Stimulated activated naive B cell treated with anti-CD40 and anti-IgM and Interleukin-4, amounts not matched to agents 10 μg/mL and 1 μg/mL and 100 μg/mL, for 72 hours (primary cell): ENCODE data around the gene ARHGAP18.
A peak's percentile ranks its signal among the peaks of the same experiment; 100 is the strongest.

Source experiments
- ATAC-seq, 2 donors: fragments of 150-1000 bp; cut with Tn5 transposase; replicated peaks; 2 replicates each; pipeline ENCODE4 v1.10.0; 2021; ENCODE audit warnings: moderate library complexity in 1 of 2
- DNase-seq: peaks from one replicate; pipeline ENCODE4 v3.0.0; 2021
- H3K27ac Mint-ChIP-seq: one replicate; pipeline ENCODE4 v1.8.0; 2022; ENCODE audit warnings: mild to moderate bottlenecking, mixed read lengths
- H3K27me3 Mint-ChIP-seq, 2 donors: one replicate each; pipeline ENCODE4 v1.8.0; 2022; ENCODE audit warnings: mixed read lengths in 2 of 2
- H3K36me3 Mint-ChIP-seq, 2 donors: one replicate each; pipeline ENCODE4 v1.8.0; 2022; ENCODE audit warnings: mixed read lengths in 2 of 2, mild to moderate bottlenecking in 1 of 2
- H3K4me1 Mint-ChIP-seq, 2 donors: one replicate each; pipeline ENCODE4 v1.8.0; 2022; ENCODE audit warnings: mixed read lengths in 2 of 2, mild to moderate bottlenecking in 1 of 2
- H3K4me3 Mint-ChIP-seq, 2 donors: one replicate each; pipeline ENCODE4 v1.8.0; 2022; ENCODE audit warnings: mild to moderate bottlenecking in 2 of 2, mixed read lengths in 2 of 2, moderate library complexity in 1 of 2
- H3K9me3 Mint-ChIP-seq, 2 donors: one replicate each; pipeline ENCODE4 v1.8.0; 2022; ENCODE audit warnings: mixed read lengths in 2 of 2, mild to moderate bottlenecking in 1 of 2

ARHGAP18 gene

GRCh38 chr6:129733290-129733689 is 23.3 kb upstream of the ARHGAP18 start:
- Mint-ChIP-seq H3K9me3 (no peaks in the 10 kb centered on the region), H3K4me1 (no peaks in the 10 kb centered on the region), H3K4me3 (no peak overlapping the region), H3K27me3 (no peaks in the 10 kb centered on the region), H3K36me3 (no peaks in the 10 kb centered on the region), H3K27ac (no peak overlapping the region)
- ATAC-seq (no peak), DNase-seq (no peak)

- Mint-ChIP-seq H3K27ac (no peak overlapping the region), H3K4me3 (no peak overlapping the region), H3K9me3 (no peaks in the 10 kb centered on the region), H3K36me3 (no peaks in the 10 kb centered on the region), H3K27me3 (no peaks in the 10 kb centered on the region), H3K4me1 (no peaks in the 10 kb centered on the region)
- DNase-seq (no peak), ATAC-seq (no peak)
Measured at GRCh38 chr6:129732542-129732941, 22.6 kb upstream of the ARHGAP18 start.

GRCh38 chr6:129732034-129732433 is 22.1 kb upstream of the ARHGAP18 start:
- no peak for ATAC-seq
- Mint-ChIP-seq H3K9me3 (no peaks in the 10 kb centered on the region), H3K27ac (no peak overlapping the region), H3K27me3 (no peaks in the 10 kb centered on the region), H3K36me3 (no peaks in the 10 kb centered on the region), H3K4me3 (no peak overlapping the region), H3K4me1 (no peaks in the 10 kb centered on the region)
- DNase-seq: no peak

DNA sequence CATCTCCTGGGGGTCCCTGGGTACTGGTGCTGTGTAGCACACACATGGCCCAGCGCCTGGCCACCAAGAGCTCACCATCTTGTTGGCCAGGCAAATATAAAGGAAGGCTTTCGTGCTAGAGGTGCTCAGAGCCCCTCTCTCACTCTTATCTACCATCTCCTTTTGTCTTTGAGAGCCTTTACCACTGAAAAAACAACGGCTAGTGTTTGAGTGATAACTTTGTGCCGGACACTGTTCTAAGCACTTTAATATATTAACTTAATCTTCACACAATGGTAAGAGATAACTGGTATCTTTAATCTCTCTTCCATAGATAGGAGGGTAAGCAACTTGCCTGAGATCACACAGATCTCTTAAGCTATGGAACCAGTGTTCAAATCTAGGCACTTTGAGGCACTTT is 21.5 kb upstream of the ARHGAP18 start:
- Mint-ChIP-seq H3K9me3 (no peaks in the 10 kb centered on the region), H3K27ac (no peak overlapping the region), H3K4me3 (no peak overlapping the region), H3K4me1 (no peaks in the 10 kb centered on the region), H3K36me3 (no peaks in the 10 kb centered on the region), H3K27me3 (no peaks in the 10 kb centered on the region)
- ATAC-seq (no peak), DNase-seq (no peak)

DNA sequence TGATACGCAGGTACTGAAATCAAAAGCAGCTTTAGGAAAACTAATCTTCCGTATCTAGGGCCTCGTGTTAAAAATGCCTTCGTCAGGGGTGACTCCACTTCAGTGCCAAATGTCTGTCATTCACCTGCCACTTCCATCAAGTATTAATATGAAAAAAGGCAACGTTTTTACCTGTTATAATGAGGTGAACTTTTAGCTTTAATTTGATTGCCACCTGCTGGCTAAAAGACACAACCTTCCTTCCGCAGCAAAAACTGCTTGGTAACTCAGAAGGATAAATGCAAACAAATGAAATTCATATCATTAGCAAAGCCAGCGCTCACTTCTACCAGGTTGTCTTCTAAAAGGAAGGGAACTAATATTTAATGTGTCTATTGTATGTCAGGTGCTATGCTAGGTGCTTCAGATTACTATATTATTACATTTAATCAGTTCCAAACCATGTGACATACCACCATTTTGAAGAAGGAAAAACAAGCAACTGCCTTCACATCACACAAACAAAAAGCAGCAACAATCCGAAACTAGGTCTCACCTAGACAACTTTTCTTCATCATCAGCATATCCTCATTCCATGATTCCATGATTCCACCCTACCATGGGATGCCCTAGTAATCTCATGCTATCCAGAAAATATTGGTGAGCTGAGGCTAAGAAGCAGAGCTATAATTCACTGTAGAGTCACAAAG is 20.6 kb upstream of the ARHGAP18 start:
- ATAC-seq (peak; percentile 53 to 54), DNase-seq (no peak)
- Mint-ChIP-seq H3K4me1 (no peaks in the 10 kb centered on the region), H3K27ac (peak overlapping the region; percentile 82), H3K9me3 (no peaks in the 10 kb centered on the region), H3K36me3 (no peaks in the 10 kb centered on the region), H3K4me3 (no peak overlapping the region), H3K27me3 (no peaks in the 10 kb centered on the region)

DNA sequence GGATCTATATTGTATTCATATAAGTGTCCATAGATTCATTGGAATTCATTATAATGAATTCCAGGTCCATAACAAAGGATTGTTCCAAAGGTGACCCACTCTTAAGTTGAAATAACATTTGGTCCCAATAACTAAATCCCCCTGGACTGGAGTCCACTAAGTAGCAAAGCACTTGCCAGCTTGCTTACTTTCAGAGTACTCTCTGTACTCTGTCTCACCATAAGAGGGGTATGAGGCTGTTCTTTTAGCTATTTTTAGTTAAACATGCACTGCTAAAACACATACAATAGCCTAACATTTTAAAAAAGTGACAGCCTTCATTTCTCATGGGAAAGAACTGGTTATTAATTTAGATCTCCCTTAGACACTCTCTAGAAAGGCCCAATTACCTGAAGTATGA is 16.7 kb upstream of the ARHGAP18 start:
- Mint-ChIP-seq H3K27me3 (no peaks in the 10 kb centered on the region), H3K4me1 (no peaks in the 10 kb centered on the region), H3K4me3 (no peak overlapping the region), H3K9me3 (no peaks in the 10 kb centered on the region), H3K27ac (no peak overlapping the region), H3K36me3 (no peaks in the 10 kb centered on the region)
- DNase-seq: no peak
- ATAC-seq: no peak

DNA sequence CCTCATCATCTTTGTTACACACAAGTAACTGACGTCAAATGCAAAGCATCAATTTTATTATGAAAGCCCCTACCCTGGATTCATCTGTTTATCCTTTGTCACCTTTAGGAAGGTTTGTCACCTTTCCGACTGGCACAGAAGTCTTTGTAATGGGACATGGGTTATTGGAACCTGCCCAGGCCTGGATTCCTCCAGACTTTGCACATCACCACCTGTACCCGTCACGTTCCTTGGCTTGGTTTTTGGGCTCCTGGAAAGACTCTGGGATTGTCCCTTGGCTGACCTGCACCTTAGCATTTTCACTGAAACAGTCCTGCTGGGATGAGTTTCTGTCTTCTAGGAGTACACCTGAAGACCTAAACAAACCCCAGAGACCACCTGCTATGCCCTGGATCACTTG is 15.4 kb upstream of the ARHGAP18 start:
- Mint-ChIP-seq H3K4me3 (no peak overlapping the region), H3K27ac (no peak overlapping the region), H3K27me3 (no peaks in the 10 kb centered on the region), H3K9me3 (no peaks in the 10 kb centered on the region), H3K4me1 (no peaks in the 10 kb centered on the region), H3K36me3 (no peaks in the 10 kb centered on the region)
- no peak for ATAC-seq
- no peak for DNase-seq

DNA sequence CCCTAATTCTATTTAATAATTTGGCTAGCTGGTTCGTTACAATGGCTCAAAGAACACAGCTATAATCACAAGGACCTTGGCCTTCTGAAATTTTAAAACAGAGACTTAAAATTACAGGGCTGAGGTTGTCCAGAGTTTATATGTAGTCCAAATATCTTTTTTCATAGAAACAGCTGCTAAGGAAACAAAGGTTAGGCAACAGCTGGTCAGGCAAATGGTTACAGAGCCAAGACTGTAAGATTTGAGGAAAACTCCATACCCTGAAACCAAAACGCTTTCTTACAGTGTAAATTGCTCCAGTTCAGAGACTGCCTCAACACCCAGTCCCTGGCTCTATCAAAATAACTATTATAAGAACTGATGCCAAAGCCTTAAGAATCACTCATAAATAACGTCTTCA is 9.7 kb upstream of the ARHGAP18 start:
- DNase-seq (no peak), ATAC-seq (no peak)

DNA sequence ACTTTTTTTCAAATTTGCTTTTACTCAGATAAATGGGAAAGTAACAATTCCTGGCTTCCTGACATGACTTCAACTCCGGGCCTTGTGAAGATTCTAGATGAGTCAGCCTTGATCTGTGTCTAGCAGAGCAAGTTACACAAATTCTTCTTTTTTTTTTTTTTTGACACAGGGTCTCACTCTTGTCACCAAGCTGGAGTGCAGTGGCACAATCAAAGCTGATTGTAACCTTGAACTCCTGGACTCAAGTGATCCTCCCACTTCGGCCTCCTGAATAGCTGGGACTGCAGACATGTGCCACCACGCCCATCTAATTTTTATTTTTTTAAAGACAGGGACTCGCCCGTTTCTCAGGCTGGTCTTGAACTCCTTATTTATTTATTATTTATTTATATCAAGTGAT is 7.3 kb upstream of the ARHGAP18 start:
- no peak for DNase-seq
- no peaks in the 10 kb centered on the region for H3K36me3 Mint-ChIP-seq

More for the DNA sequence above, 9.7 kb upstream of the ARHGAP18 start:
- Mint-ChIP-seq H3K27ac (no peak overlapping the region), H3K4me3 (no peak overlapping the region), H3K9me3 (no peaks in the 10 kb centered on the region), H3K36me3 (no peaks in the 10 kb centered on the region), H3K27me3 (no peaks in the 10 kb centered on the region), H3K4me1 (no peaks in the 10 kb centered on the region)

DNA sequence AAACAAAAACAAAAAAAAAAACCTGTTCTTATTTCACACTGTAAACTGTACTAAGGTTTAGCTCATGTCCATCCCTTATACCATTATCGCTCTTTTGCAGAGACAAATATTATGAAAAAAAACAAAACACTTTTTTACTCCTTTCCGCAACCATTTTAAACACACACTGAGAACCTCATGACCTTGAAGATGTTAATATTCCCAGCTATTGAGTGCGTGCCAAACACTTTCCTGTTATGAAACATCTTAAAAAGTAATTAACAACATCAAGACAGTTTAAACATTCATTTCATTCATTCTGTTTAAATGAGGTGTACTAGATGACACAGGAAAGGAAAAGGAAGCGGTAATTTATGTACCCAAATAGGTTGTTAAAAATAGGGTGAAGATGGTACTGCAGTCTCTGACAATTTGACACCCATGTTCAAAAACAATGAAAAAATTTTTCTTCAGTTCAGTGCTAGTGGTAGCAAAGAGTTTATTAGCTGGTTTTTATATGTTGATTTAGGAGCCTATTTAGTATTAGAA is 3.9 kb upstream of the ARHGAP18 start:
- H3K27ac Mint-ChIP-seq: no peak overlapping the region
- H3K9me3 Mint-ChIP-seq: no peaks in the 10 kb centered on the region
- no peaks in the 10 kb centered on the region for H3K36me3 Mint-ChIP-seq
- no peak for DNase-seq
- ATAC-seq: no peak
- H3K4me1 Mint-ChIP-seq: peaks cover 12 to 18% of the 10 kb centered on the region in 2 donors
- H3K4me3 Mint-ChIP-seq: no peak overlapping the region
- no peaks in the 10 kb centered on the region for H3K27me3 Mint-ChIP-seq

More for the DNA sequence above, 7.3 kb upstream of the ARHGAP18 start:
- Mint-ChIP-seq H3K9me3 (no peaks in the 10 kb centered on the region), H3K27me3 (no peaks in the 10 kb centered on the region), H3K27ac (no peak overlapping the region), H3K4me3 (no peak overlapping the region), H3K4me1 (no peaks in the 10 kb centered on the region)
- ATAC-seq: no peak

GRCh38 chr6:129711271-129711631 is 1.3 kb upstream of the ARHGAP18 start:
- peak overlapping the region in 1 of 2 donors; percentile 100 for H3K4me3 Mint-ChIP-seq
- H3K4me1 Mint-ChIP-seq: peaks cover 21 to 33% of the 10 kb centered on the region in 2 donors
- no peak for ATAC-seq
- H3K9me3 Mint-ChIP-seq: no peaks in the 10 kb centered on the region
- H3K36me3 Mint-ChIP-seq: peaks cover 0 to 3% of the 10 kb centered on the region in 2 donors
- no peak for DNase-seq
- H3K27me3 Mint-ChIP-seq: no peaks in the 10 kb centered on the region
- H3K27ac Mint-ChIP-seq: no peak overlapping the region

DNA sequence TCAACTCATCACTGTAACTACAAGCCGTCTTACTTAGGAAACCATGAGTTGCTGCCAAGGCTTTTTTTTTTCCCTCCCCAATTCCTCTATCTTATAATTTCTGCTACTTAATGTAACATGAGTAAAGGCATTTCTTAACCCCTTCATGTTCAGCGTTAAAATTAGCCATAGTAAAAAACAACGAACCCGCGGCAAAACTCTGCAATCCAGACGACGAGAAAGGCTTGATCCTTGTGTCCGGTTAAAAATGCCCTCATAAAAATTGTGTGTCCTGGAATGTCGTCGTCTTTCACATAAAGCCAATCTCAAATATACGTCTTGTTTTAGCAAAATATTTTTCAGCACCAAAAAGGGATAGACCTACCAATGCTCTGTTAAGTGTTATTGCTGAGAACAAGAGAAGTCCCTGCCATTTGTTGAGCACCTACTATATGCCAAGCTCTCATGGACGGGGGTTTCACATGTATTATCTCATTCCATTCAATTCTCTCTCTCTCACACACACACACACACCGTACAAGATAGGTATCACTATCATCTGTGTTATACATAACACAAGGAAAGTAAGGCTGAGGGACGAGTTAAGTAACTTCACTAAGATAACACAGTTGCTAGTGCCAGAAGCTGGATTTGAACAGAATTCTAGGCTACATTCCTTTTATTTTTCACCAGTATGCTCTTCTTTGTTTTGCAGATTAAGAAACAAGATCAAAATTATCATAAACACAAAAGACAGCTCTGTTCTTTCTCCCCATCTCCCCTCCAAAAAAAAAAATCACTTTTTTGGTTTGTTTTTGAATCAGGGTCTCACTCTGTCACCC is 683 bp upstream of the ARHGAP18 start:
- H3K27ac Mint-ChIP-seq: peak overlapping the region; percentile 98
- ATAC-seq (no peak), DNase-seq (no peak)
- peak overlapping the region; percentile 99 to 100 for H3K4me3 Mint-ChIP-seq
- H3K9me3 Mint-ChIP-seq: no peaks in the 10 kb centered on the region
- H3K27me3 Mint-ChIP-seq: no peaks in the 10 kb centered on the region
- peaks cover 21 to 33% of the 10 kb centered on the region in 2 donors for H3K4me1 Mint-ChIP-seq
- peaks cover 0 to 3% of the 10 kb centered on the region in 2 donors for H3K36me3 Mint-ChIP-seq

DNA sequence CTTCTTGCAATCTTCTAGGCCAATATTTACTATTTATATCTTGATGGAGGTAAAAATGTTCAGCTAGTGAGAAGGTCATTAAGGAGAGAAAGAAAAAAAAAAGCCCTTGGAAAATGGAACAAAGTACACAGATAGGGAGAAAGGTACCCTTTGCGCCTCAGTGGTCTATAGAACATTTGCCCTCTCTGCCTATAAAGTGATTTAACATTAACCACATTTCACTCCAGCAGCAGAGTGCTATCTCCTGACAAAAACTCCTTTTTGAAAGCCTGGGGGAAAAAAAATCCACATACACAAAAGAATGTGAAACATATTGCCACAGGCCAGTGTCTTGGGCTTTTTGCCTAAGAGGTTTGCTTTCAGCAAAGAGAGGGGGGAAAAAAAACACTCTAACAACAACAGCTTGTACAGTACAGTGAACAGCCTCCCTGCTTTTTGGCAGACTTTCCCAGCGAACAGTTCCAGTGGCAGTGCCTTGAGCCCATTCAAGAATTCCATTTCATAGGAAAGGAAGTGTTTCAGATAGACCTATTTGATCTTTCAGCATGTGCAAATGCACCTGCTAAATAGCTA is 695 bp downstream of the ARHGAP18 start:
- ATAC-seq (peak; percentile 9 to 13), DNase-seq (no peak)
- no peaks in the 10 kb centered on the region for H3K27me3 Mint-ChIP-seq
- peaks cover 3% of the 10 kb centered on the region in 2 donors for H3K36me3 Mint-ChIP-seq
- no peaks in the 10 kb centered on the region for H3K9me3 Mint-ChIP-seq
- H3K4me1 Mint-ChIP-seq: peaks cover 26 to 43% of the 10 kb centered on the region in 2 donors
- H3K27ac Mint-ChIP-seq: peak overlapping the region; percentile 98
- H3K4me3 Mint-ChIP-seq: peak overlapping the region; percentile 99 to 100

DNA sequence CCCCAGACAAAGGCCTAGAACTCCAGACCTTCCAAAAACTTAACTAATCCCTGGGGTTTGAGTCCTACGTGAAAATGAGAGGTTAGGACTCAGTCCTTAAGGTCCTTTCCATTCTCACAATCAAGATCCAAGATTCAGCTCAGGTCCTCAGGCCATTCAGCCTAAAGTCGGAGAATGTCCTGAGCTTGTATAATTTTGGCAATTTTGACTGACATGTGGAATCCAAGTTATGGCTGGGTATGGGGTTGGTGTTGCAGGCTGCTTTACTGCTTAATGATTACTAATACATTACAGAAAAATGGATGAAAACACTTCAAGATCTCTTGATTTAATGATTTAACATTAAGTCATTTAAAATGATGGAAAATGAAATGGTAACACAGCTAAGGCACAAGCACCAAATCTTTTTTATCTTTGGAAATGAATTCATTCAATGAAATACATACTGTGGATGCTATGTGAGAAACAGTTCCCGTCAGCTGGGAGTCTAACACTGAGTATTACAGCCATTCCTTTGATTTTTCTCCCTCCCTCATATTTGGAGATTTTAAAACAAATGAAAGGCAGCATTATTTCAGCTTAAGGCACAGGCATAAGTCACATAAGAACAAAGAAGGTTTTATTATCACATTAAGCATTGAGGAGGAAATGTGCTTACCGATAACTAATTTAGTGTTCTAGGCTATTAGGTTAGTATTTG is 1.3 kb downstream of the ARHGAP18 start:
- Mint-ChIP-seq H3K9me3 (no peaks in the 10 kb centered on the region), H3K4me1 (peaks cover 26 to 46% of the 10 kb centered on the region in 2 donors), H3K36me3 (peaks cover 3% of the 10 kb centered on the region in 2 donors), H3K27me3 (no peaks in the 10 kb centered on the region), H3K27ac (no peak overlapping the region), H3K4me3 (peak overlapping the region; percentile 99 to 100)
- no peak for DNase-seq
- no peak for ATAC-seq
